ENCODE results near the gene KRTAP10-6. TPM values are rescaled to one million over a fixed set of nuclear protein-coding genes. Genes with fewer than 3 reads are reported as not detected.

Gene KRTAP10-6
- total RNA-seq, 1 donor from 2014 or later: not detected

DNA sequence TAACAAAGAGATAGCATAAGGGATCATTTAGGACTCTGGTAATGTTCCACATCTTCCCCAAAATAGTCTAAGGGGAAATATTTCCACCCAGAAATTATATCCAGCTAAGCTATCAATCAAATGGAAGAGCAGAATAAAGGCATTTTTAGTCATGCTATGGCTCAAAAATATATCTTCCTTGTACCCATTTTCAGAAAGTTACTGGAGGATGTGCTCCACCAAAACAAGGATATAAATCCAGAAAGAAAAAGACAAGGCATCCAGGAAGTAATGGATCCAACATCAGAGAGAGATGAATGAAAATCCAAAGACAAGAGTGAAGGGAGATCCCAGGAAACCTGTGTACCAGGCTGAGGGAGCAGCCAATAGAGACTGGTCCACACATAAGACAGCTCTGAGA, 16.9 kb upstream of the KRTAP10-6 start:
- DNase-seq: no peak
- H3K9me3 Mint-ChIP-seq (ENCODE audit: unreplicated experiment): peaks cover 12% of the 10 kb centered on the region

GRCh38 chr21:44606495-44606894, 14.2 kb upstream of the KRTAP10-6 start:
- no peak for DNase-seq
- no peak overlapping the region for H3K4me3 Mint-ChIP-seq (ENCODE audit: unreplicated experiment)
- H3K9me3 Mint-ChIP-seq (ENCODE audit: unreplicated experiment): peaks cover 4% of the 10 kb centered on the region
- no peak overlapping the region for H3K27ac Mint-ChIP-seq (ENCODE audit: unreplicated experiment)
- H3K36me3 Mint-ChIP-seq (ENCODE audit: unreplicated experiment): peaks cover 30% of the 10 kb centered on the region
- no peak for TF ChIP-seq CTCF (IDR thresholded peaks at IDR 0.05; ENCODE audit: partially characterized antibody, unreplicated experiment)
- no peaks in the 10 kb centered on the region for H3K4me1 Mint-ChIP-seq (ENCODE audit: low read depth, unreplicated experiment)
- H3K27me3 Mint-ChIP-seq (ENCODE audit: unreplicated experiment): peaks cover 2% of the 10 kb centered on the region

More for the DNA sequence above, 16.9 kb upstream of the KRTAP10-6 start:
- Mint-ChIP-seq H3K4me3 (ENCODE audit: unreplicated experiment) (no peak overlapping the region), H3K27me3 (ENCODE audit: unreplicated experiment) (no peaks in the 10 kb centered on the region), H3K4me1 (ENCODE audit: low read depth, unreplicated experiment) (no peaks in the 10 kb centered on the region), H3K36me3 (ENCODE audit: unreplicated experiment) (peaks cover 37% of the 10 kb centered on the region), H3K27ac (ENCODE audit: unreplicated experiment) (no peak overlapping the region)
- no peak for TF ChIP-seq CTCF (IDR thresholded peaks at IDR 0.05; ENCODE audit: partially characterized antibody, unreplicated experiment)

DNA sequence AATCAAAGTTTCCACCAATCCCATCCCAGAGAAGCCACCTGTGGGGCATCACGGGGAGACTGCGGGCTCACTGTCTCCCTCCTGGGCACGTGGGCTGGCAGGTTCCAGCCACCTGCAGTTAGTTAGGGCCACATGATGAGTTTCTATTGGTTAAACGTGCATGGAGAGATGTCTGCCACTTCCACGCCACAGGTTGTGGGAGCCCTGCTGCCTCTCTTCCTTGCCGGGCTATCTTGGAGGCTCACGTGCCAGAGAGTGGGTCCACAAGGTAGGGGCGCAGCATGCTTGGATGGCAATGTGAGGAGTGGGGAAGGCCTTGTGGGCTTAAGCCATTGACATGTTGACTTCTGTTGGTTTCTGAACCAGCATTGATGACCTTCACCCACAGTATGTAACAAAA, 11.6 kb upstream of the KRTAP10-6 start:
- no peak for DNase-seq
- Mint-ChIP-seq H3K4me1 (ENCODE audit: low read depth, unreplicated experiment) (no peaks in the 10 kb centered on the region), H3K4me3 (ENCODE audit: unreplicated experiment) (no peak overlapping the region), H3K36me3 (ENCODE audit: unreplicated experiment) (peaks cover 11% of the 10 kb centered on the region), H3K27me3 (ENCODE audit: unreplicated experiment) (peaks cover 2% of the 10 kb centered on the region), H3K9me3 (ENCODE audit: unreplicated experiment) (peaks cover 4% of the 10 kb centered on the region), H3K27ac (ENCODE audit: unreplicated experiment) (no peak overlapping the region)
- TF ChIP-seq CTCF (IDR thresholded peaks at IDR 0.05; ENCODE audit: partially characterized antibody, unreplicated experiment): no peak

- Mint-ChIP-seq H3K27me3 (ENCODE audit: unreplicated experiment) (peaks cover 2% of the 10 kb centered on the region), H3K36me3 (ENCODE audit: unreplicated experiment) (peaks cover 15% of the 10 kb centered on the region), H3K4me3 (ENCODE audit: unreplicated experiment) (no peak overlapping the region), H3K27ac (ENCODE audit: unreplicated experiment) (no peak overlapping the region), H3K4me1 (ENCODE audit: low read depth, unreplicated experiment) (no peaks in the 10 kb centered on the region), H3K9me3 (ENCODE audit: unreplicated experiment) (peaks cover 6% of the 10 kb centered on the region)
- DNase-seq: no peak
- no peak for TF ChIP-seq CTCF (IDR thresholded peaks at IDR 0.05; ENCODE audit: partially characterized antibody, unreplicated experiment)
These were observed 11.0 kb upstream of the KRTAP10-6 start for GRCh38 chr21:44603109-44603875.

GRCh38 chr21:44602463-44602850, 10.2 kb upstream of the KRTAP10-6 start:
- no peak for TF ChIP-seq CTCF (IDR thresholded peaks at IDR 0.05; ENCODE audit: partially characterized antibody, unreplicated experiment)
- Mint-ChIP-seq H3K4me3 (ENCODE audit: unreplicated experiment) (no peak overlapping the region), H3K9me3 (ENCODE audit: unreplicated experiment) (peaks cover 6% of the 10 kb centered on the region), H3K27ac (ENCODE audit: unreplicated experiment) (no peak overlapping the region), H3K27me3 (ENCODE audit: unreplicated experiment) (peaks cover 2% of the 10 kb centered on the region), H3K36me3 (ENCODE audit: unreplicated experiment) (peaks cover 10% of the 10 kb centered on the region), H3K4me1 (ENCODE audit: low read depth, unreplicated experiment) (peaks cover 3% of the 10 kb centered on the region)
- no peak for DNase-seq

All from glutamatergic neuron (in vitro differentiated cells).